Measurements from ENCODE around the gene HIRIP3. TPM values are rescaled to one million over a fixed set of nuclear protein-coding genes. Genes with fewer than 3 reads are reported as not detected.
A peak's percentile ranks its signal among the peaks of the same experiment; 100 is the strongest.

Gene HIRIP3
- polyA plus RNA-seq, 3 donors: 3.3 to 4.8 (median 3.7) TPM

- Histone ChIP-seq H3K79me2 (ENCODE audit: insufficient read depth, low read length) (peaks cover 6% of the 10 kb centered on the region), H4K20me1 (ENCODE audit: insufficient read depth, low read length) (peaks cover 22% of the 10 kb centered on the region), H2AFZ (ENCODE audit: insufficient read depth, low read depth, low read length, poor library complexity, severe bottlenecking) (no peak overlapping the region), H3K27me3 (ENCODE audit: control insufficient read depth in 2 of 2, insufficient read depth in 2 of 2, low read length in 2 of 2) (no peaks in the 10 kb centered on the region), H3K4me3 (replicated peaks in 1 of 3; ENCODE audit: low read depth in 2 of 3, low read length in 3 of 3) (no peak overlapping the region), H3K9me3 (replicated peaks in 1 of 2; ENCODE audit: control insufficient read depth in 1 of 2, insufficient read depth in 1 of 2, low read length in 2 of 2) (no peaks in the 10 kb centered on the region), H3K4me1 (ENCODE audit: control insufficient read depth in 1 of 2, insufficient read depth in 2 of 2, low read length in 2 of 2) (no peaks in the 10 kb centered on the region), H3K36me3 (replicated peaks in 1 of 2; ENCODE audit: control insufficient read depth in 1 of 2, insufficient read depth in 2 of 2, low read length in 2 of 2) (peaks cover 100% of the 10 kb centered on the region in 2 donors), H3K9ac (ENCODE audit: insufficient read depth, low read length, poor library complexity, severe bottlenecking) (no peak overlapping the region), H3K27ac (ENCODE audit: low read depth in 1 of 2, low read length in 2 of 2) (no peak overlapping the region), H3K4me2 (replicated peaks; ENCODE audit: extremely low read depth, low read length, poor library complexity, severe bottlenecking) (no peak overlapping the region)
- no peak for DNase-seq
- Mint-ChIP-seq H3K9me3 (peaks cover 0 to 2% (median 0%) of the 10 kb centered on the region in 7 donors), H3K36me3 (peaks cover 87 to 94% of the 10 kb centered on the region in 2 donors), H3K27me3 (ENCODE audit: low read depth in 3 of 3) (peaks cover 0 to 2% (median 0%) of the 10 kb centered on the region in 3 donors), H3K27ac (peak overlapping the region in 3 of 7 donors; percentile 3 to 71 (median 10)), H3K4me1 (no peaks in the 10 kb centered on the region), H3K4me3 (no peak overlapping the region)
- WGBS (ENCODE audit: insufficient coverage): over 99% methylated on average over 16 of the region's 24 CpGs
- intact Hi-C loops (cut with micrococcal nuclease): no loop called here
- TF ChIP-seq, protein P1, sequence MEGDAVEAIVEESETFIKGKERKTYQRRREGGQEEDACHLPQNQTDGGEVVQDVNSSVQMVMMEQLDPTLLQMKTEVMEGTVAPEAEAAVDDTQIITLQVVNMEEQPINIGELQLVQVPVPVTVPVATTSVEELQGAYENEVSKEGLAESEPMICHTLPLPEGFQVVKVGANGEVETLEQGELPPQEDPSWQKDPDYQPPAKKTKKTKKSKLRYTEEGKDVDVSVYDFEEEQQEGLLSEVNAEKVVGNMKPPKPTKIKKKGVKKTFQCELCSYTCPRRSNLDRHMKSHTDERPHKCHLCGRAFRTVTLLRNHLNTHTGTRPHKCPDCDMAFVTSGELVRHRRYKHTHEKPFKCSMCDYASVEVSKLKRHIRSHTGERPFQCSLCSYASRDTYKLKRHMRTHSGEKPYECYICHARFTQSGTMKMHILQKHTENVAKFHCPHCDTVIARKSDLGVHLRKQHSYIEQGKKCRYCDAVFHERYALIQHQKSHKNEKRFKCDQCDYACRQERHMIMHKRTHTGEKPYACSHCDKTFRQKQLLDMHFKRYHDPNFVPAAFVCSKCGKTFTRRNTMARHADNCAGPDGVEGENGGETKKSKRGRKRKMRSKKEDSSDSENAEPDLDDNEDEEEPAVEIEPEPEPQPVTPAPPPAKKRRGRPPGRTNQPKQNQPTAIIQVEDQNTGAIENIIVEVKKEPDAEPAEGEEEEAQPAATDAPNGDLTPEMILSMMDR (IDR thresholded peaks at IDR 0.05): no peak
These were observed 12.6 kb downstream of the HIRIP3 start for GRCh38 chr16:29982560-29983419.

DNA sequence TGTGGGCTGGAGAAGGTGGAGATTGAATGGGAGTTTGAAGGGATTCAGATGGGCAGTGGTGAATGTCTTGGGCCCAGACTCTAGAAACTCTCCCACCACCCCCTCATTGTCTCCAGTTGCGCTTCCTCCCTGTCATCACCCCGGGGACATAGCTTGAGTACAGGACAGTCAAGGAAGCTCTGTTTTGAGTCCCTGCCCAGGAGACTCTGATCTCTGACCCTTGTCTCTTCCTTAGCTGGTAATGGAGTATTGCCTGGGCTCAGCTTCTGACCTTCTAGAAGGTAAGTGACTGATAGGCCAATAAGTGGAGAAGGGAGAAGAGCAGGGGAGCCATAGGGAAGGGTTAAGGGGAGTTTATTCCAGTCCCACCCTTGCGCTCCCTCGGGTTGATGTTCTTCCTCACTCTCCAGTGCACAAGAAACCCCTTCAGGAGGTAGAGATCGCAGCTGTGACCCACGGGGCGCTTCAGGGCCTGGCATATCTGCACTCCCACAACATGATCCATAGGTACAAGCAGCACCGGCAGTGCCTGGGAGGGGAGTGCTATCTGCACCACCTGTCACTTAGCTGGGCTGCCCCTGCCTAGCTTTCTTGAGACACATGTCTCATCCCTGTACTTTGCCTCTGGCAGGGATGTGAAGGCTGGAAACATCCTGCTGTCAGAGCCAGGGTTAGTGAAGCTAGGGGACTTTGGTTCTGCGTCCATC lies 16.7 kb downstream of the HIRIP3 start:
- H3K36me3 Mint-ChIP-seq: peaks cover 61 to 69% of the 10 kb centered on the region in 2 donors

More for the DNA sequence above, 16.7 kb downstream of the HIRIP3 start:
- Mint-ChIP-seq H3K9me3 (peaks cover 0 to 2% (median 0%) of the 10 kb centered on the region in 7 donors), H3K27me3 (ENCODE audit: low read depth in 3 of 3) (peaks cover 0 to 3% (median 2%) of the 10 kb centered on the region in 3 donors), H3K27ac (peak overlapping the region in 5 of 7 donors; percentile 42 to 76 (median 46)), H3K4me3 (no peak overlapping the region), H3K4me1 (peaks cover 27% of the 10 kb centered on the region)
- H2AFZ ChIP-seq (ENCODE audit: insufficient read depth, low read depth, low read length, poor library complexity, severe bottlenecking): no peak overlapping the region
- H3K79me2 ChIP-seq (ENCODE audit: insufficient read depth, low read length): peaks cover 46% of the 10 kb centered on the region
- WGBS (ENCODE audit: insufficient coverage): 100% methylated on average over 7 of the region's 9 CpGs
- H3K36me3 ChIP-seq (replicated peaks in 1 of 2; ENCODE audit: control insufficient read depth in 1 of 2, insufficient read depth in 2 of 2, low read length in 2 of 2): peaks cover 64 to 70% of the 10 kb centered on the region in 2 donors
- DNase-seq: no peak
- TF ChIP-seq, protein P1 (IDR thresholded peaks at IDR 0.05): no peak
- H3K4me2 ChIP-seq (replicated peaks; ENCODE audit: extremely low read depth, low read length, poor library complexity, severe bottlenecking): no peak overlapping the region
- H3K27ac ChIP-seq (ENCODE audit: low read depth in 1 of 2, low read length in 2 of 2): peak overlapping the region in 1 of 2 donors; percentile 8
- H3K9me3 ChIP-seq (replicated peaks in 1 of 2; ENCODE audit: control insufficient read depth in 1 of 2, insufficient read depth in 1 of 2, low read length in 2 of 2): no peaks in the 10 kb centered on the region
- peaks cover 43% of the 10 kb centered on the region for H4K20me1 ChIP-seq (ENCODE audit: insufficient read depth, low read length)
- intact Hi-C loops (cut with micrococcal nuclease): loop anchor here in 1 of 2 donors (10.0 kb wide), 1 partner anchor 114 kb away; the partner anchor contains the start of gene CDIPT
- H3K9ac ChIP-seq (ENCODE audit: insufficient read depth, low read length, poor library complexity, severe bottlenecking): no peak overlapping the region
- no peak overlapping the region for H3K4me3 ChIP-seq (replicated peaks in 1 of 3; ENCODE audit: low read depth in 2 of 3, low read length in 3 of 3)
- H3K27me3 ChIP-seq (ENCODE audit: control insufficient read depth in 2 of 2, insufficient read depth in 2 of 2, low read length in 2 of 2): no peaks in the 10 kb centered on the region
- peaks cover 22 to 29% of the 10 kb centered on the region in 2 donors for H3K4me1 ChIP-seq (ENCODE audit: control insufficient read depth in 1 of 2, insufficient read depth in 2 of 2, low read length in 2 of 2)
